Activated CD8-positive, alpha-beta memory T cell treated with anti-CD3 and anti-CD28 coated beads, Interleukin-2, amount 50 U/mL, for 1 hour (primary cell): ENCODE measurements around the gene POFUT2.

Experiments
- DNase-seq: peaks from one replicate; pipeline ENCODE4 v3.0.0-alpha.2; 2020; ENCODE audit errors: extremely low read depth

The POFUT2 gene

DNA sequence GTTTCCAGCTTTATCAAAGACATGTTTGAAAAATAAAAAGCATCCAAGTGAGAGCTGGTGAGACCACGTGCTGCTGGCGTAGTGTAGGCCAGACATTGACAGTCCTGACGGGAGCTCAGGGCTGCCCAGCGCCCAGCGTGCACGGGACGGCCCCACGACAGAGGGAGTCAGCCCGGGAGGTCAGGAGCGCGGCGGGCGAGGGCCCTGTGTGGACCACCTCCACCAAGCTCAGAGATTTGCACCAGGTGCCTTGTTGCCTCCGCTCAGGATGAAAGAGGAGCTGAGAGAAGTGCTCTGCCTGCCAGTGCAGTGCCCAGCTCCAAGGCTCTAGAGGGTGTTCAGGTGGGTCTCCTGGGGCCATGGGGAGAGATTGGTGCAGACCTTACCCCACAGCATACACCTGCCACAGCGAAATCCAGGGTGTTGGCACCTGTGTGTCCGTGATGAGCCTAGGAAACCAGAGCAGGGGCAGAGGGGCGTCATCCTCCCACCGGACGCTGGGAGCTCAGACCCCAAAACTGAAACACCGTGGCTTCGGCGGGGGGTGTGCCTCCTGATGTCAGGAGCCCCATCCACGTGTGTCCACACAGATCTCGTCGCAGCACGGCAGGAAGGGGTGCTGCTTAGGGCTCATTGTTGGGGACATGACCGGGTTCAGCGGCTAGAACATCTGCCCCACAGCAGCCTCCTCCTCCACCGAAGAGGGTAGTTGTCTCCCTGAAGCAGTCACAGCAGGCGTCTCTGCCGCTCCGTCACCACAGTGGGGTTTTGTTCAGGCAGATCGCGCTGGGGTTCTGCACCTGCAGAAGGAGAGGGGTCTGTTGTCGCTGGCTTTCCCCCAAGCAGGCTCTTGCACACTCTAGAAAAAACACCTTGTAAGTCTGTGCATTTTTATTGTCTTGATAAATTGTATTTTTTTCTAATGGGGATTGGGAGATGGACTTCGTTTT, 64.2 kb downstream of the POFUT2 start:
- no peak for DNase-seq

DNA sequence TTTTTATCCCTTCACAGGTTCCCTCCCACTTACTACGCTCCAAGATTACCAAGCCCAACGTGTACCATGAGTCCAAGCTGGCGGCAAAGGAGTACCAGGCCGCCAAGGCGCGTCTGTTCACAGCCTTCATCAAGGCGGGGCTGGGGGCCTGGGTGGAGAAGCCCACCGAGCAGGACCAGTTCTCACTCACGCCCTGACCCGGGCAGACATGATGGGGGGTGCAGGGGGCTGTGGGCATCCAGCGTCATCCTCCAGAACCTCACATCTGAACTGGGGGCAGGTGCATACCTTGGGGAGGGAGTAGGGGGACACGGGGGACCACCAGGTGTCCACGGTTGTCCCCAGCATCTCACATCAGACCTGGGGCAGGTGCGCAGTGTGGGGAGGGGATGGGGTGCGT, 65.7 kb downstream of the POFUT2 start:
- no peak for DNase-seq

DNA sequence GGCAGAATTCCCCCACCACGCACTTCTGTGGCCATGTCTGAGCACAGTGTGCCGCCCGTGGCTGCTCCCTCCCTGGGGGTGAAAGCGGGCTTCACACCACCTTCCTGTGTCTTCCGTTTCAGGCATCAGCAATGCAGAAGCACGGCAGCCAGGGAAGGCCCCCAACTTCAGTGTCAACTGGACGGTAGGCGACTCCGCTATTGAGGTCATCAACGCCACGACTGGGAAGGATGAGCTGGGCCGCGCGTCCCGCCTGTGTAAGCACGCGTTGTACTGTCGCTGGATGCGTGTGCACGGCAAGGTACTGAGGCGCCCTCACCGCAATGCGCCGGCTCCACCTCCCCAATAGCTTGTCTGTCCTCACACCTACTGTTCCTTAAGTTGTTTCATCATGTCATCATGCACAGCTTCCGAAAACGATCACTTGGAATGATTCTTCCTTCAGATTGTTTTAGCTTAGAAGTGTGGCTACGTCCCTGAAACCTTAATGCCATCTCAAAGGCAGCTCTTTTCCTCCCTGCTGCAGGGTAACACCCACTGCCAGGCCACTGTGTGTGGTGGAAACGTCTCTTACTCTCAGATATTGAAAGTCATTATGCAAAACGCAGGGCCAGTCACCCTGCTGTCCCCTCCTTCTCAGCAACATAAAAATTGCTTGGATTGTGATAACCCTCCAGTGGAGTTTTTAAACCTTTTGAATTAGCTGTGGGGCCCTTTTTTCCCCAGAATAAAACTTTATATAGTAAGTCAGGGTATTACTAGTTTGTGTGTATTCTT, 66.8 kb downstream of the POFUT2 start:
- DNase-seq = no peak

DNA sequence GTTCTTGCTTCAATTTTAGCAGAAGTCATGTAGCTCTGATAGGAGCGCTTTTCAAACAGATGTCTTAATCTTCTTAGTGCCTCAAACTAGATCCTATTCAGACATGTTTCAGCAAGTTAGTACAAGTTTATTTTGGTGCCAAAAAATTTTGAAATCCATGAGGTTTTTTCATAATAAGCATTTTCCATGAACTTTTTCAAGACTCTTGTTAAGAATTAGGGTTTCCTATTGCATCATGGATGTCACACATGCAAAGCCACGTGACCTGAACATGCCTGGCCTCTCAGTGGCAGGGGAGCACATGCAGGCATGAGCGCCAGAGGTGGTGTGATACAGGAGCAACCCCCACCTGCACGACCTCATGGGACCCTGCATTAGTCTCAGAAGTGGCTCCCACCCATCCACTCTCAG, 67.6 kb downstream of the POFUT2 start:
- no peak for DNase-seq

GRCh38 chr21:45219517-45219916, 68.2 kb downstream of the POFUT2 start:
- no peak for DNase-seq

GRCh38 chr21:45217010-45217409, 70.7 kb downstream of the POFUT2 start:
- DNase-seq = no peak

- no peak for DNase-seq
Measured at GRCh38 chr21:45215213-45215612, 72.5 kb downstream of the POFUT2 start.
